ENCODE data around the gene BCOR. TPM values are rescaled to one million over a fixed set of nuclear protein-coding genes. Genes with fewer than 3 reads are reported as not detected.

The BCOR gene
- total and polyA plus RNA-seq, 2 donors (not counting 1 experiment from before 2014, with no cell fraction given) = 3.0 to 5.8 TPM

GRCh38 chrX:40013266-40014195 lies 84.2 kb downstream of the BCOR start:
- TF ChIP-seq EZH2 (IDR thresholded peaks at IDR 0.05; ENCODE audit: low read length, missing control alignments) = no peak
- TF ChIP-seq, protein P1, sequence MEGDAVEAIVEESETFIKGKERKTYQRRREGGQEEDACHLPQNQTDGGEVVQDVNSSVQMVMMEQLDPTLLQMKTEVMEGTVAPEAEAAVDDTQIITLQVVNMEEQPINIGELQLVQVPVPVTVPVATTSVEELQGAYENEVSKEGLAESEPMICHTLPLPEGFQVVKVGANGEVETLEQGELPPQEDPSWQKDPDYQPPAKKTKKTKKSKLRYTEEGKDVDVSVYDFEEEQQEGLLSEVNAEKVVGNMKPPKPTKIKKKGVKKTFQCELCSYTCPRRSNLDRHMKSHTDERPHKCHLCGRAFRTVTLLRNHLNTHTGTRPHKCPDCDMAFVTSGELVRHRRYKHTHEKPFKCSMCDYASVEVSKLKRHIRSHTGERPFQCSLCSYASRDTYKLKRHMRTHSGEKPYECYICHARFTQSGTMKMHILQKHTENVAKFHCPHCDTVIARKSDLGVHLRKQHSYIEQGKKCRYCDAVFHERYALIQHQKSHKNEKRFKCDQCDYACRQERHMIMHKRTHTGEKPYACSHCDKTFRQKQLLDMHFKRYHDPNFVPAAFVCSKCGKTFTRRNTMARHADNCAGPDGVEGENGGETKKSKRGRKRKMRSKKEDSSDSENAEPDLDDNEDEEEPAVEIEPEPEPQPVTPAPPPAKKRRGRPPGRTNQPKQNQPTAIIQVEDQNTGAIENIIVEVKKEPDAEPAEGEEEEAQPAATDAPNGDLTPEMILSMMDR (conservative IDR thresholded peaks at IDR 0.05 in 1 of 2, IDR thresholded peaks at IDR 0.05 in 1 of 2; ENCODE audit: low read depth in 1 of 2, low read length in 2 of 2) = peak in 1 of 2 donors; percentile 16
- DNase-seq (ENCODE audit: low read depth in 2 of 2) = peak; percentile 61 to 64

GRCh38 chrX:40012868-40013265 lies 84.9 kb downstream of the BCOR start:
- peak overlapping the region; percentile 72 for H3K27ac ChIP-seq (ENCODE audit: insufficient read depth, low read length)
- TF ChIP-seq, protein P1 (conservative IDR thresholded peaks at IDR 0.05 in 1 of 2, IDR thresholded peaks at IDR 0.05 in 1 of 2; ENCODE audit: low read depth in 1 of 2, low read length in 2 of 2) = no peak
- no peak for TF ChIP-seq EZH2 (IDR thresholded peaks at IDR 0.05; ENCODE audit: low read length, missing control alignments)
- peak overlapping the region; percentile 62 for H3K9ac ChIP-seq (ENCODE audit: insufficient read depth, low read length)
- H4K20me1 ChIP-seq (ENCODE audit: control insufficient read depth, extremely low read depth, insufficient read depth, low read length) = no peaks in the 10 kb centered on the region
- peak overlapping the region in 3 of 4 experiments; percentile 8 to 63 (median 10) for H3K4me3 ChIP-seq (replicated peaks in 1 of 4; ENCODE audit: control extremely low read depth in 1 of 4, insufficient read depth in 1 of 4, low read depth in 3 of 4, low read length in 4 of 4)
- no peaks in the 10 kb centered on the region for H3K27me3 ChIP-seq (ENCODE audit: control insufficient read depth, insufficient read depth, low read length)
- H3K4me2 ChIP-seq (ENCODE audit: extremely low read depth, insufficient read depth, low read length) = peak overlapping the region; percentile 44
- DNase-seq (ENCODE audit: low read depth in 2 of 2) = peak in 1 of 2 donors; percentile 40
- H2AFZ ChIP-seq (ENCODE audit: low read length) = peak overlapping the region; percentile 32
- H3K4me1 ChIP-seq (ENCODE audit: control insufficient read depth, extremely low read depth, insufficient read depth, low read length) = peaks cover 12% of the 10 kb centered on the region
- no peaks in the 10 kb centered on the region for H3K79me2 ChIP-seq (ENCODE audit: control insufficient read depth, insufficient read depth, low read length)
- H3K36me3 ChIP-seq (ENCODE audit: control insufficient read depth, insufficient read depth, low read length) = no peaks in the 10 kb centered on the region
- H3K9me3 ChIP-seq (ENCODE audit: control insufficient read depth, insufficient read depth, low read depth, low read length) = no peaks in the 10 kb centered on the region

More at GRCh38 chrX:40013266-40014195, 84.2 kb downstream of the BCOR start:
- Histone ChIP-seq H3K27me3 (ENCODE audit: control insufficient read depth, insufficient read depth, low read length) (no peaks in the 10 kb centered on the region), H3K36me3 (ENCODE audit: control insufficient read depth, insufficient read depth, low read length) (no peaks in the 10 kb centered on the region), H3K4me2 (ENCODE audit: extremely low read depth, insufficient read depth, low read length) (peak overlapping the region; percentile 44), H3K4me3 (replicated peaks in 1 of 4; ENCODE audit: control extremely low read depth in 1 of 4, insufficient read depth in 1 of 4, low read depth in 3 of 4, low read length in 4 of 4) (peak overlapping the region; percentile 10 to 63 (median 36)), H3K4me1 (ENCODE audit: control insufficient read depth, extremely low read depth, insufficient read depth, low read length) (peaks cover 12% of the 10 kb centered on the region), H3K27ac (ENCODE audit: insufficient read depth, low read length) (peak overlapping the region; percentile 72), H3K9me3 (ENCODE audit: control insufficient read depth, insufficient read depth, low read depth, low read length) (no peaks in the 10 kb centered on the region), H3K79me2 (ENCODE audit: control insufficient read depth, insufficient read depth, low read length) (no peaks in the 10 kb centered on the region), H2AFZ (ENCODE audit: low read length) (peak overlapping the region; percentile 13), H4K20me1 (ENCODE audit: control insufficient read depth, extremely low read depth, insufficient read depth, low read length) (no peaks in the 10 kb centered on the region), H3K9ac (ENCODE audit: insufficient read depth, low read length) (peak overlapping the region; percentile 62)

DNA sequence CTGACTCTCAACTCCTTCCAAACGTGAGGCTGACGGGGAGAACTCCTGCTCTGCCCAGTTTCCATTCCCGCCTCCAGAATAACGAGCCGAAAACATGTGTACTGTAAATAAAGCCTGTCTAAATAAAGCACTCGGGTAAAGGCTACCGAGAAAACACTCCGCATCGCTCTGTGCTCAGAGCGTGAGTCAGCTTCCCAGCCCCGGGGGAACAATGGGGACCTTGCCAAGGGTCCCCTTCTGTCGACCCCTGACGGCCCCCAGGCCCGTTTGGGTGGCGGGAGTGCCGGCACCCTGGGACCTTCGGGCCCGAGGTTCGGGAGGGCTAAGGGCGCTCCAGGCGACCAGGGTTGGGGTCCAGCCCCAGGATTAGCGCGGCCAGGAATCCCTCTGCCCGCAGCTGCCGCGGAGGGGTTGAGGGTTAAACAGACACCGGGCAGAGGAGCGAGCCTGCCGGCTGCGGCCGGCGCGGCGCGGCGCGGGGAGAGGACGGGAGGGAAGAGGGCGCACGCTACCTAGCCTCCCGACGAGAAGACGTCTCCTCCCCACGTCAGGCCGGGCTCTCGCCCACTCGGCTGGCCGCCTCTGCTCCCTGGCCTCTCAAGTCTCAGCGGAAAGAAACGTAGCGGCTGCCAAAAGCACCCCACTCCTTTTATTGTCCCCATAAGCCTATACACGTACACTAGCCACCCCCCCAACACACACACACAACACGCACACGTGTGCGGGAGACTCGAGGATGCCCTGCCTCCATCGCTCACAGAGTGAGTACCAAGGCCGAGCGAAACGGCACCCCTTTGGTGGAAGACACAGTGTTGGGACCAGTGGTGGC lies 85.5 kb downstream of the BCOR start:
- Histone ChIP-seq H4K20me1 (ENCODE audit: control insufficient read depth, extremely low read depth, insufficient read depth, low read length) (no peaks in the 10 kb centered on the region), H3K4me2 (ENCODE audit: extremely low read depth, insufficient read depth, low read length) (peak overlapping the region; percentile 44), H3K79me2 (ENCODE audit: control insufficient read depth, insufficient read depth, low read length) (no peaks in the 10 kb centered on the region), H3K9me3 (ENCODE audit: control insufficient read depth, insufficient read depth, low read depth, low read length) (no peaks in the 10 kb centered on the region), H3K4me3 (replicated peaks in 1 of 4; ENCODE audit: control extremely low read depth in 1 of 4, insufficient read depth in 1 of 4, low read depth in 3 of 4, low read length in 4 of 4) (peak overlapping the region in 1 of 4 experiments; percentile 63), H3K36me3 (ENCODE audit: control insufficient read depth, insufficient read depth, low read length) (no peaks in the 10 kb centered on the region), H2AFZ (ENCODE audit: low read length) (peak overlapping the region; percentile 32), H3K4me1 (ENCODE audit: control insufficient read depth, extremely low read depth, insufficient read depth, low read length) (peaks cover 12% of the 10 kb centered on the region), H3K27ac (ENCODE audit: insufficient read depth, low read length) (peak overlapping the region; percentile 48), H3K9ac (ENCODE audit: insufficient read depth, low read length) (peak overlapping the region; percentile 24), H3K27me3 (ENCODE audit: control insufficient read depth, insufficient read depth, low read length) (no peaks in the 10 kb centered on the region)
- peak; percentile 55 to 82 for DNase-seq (ENCODE audit: low read depth in 2 of 2)
- TF ChIP-seq EZH2 (IDR thresholded peaks at IDR 0.05; ENCODE audit: low read length, missing control alignments) = no peak
- TF ChIP-seq, protein P1 (conservative IDR thresholded peaks at IDR 0.05 in 1 of 2, IDR thresholded peaks at IDR 0.05 in 1 of 2; ENCODE audit: low read depth in 1 of 2, low read length in 2 of 2) = no peak

Data from fibroblast of lung (primary cell).